Stimulated activated CD4-positive, alpha-beta T cell treated with anti-CD3 and anti-CD28 coated beads, TNF-alpha, amount 100 ng/mL, for 48 hours (primary cell): ENCODE data around the gene COMMD4.
A peak's percentile ranks its signal among the peaks of the same experiment; 100 is the strongest.
"Not testable (repeated sequence)": the region's sequence is repeated elsewhere in the genome, so short reads cannot be mapped to it uniquely, and the experiment has no call there.

Experiments used
- DNase-seq, 3 donors: peaks; one replicate each; pipeline ENCODE4 v3.0.0-alpha.2; 2020; ENCODE audit warnings: low read depth in 3 of 3

COMMD4 gene

GRCh38 chr15:75335705-75336355 is at the start of gene COMMD4:
Gene COMMD4, plus strand, starts transcription at chr15:75336063. Its CDS starts 27 bp downstream, at chr15:75336090.
- DNase-seq: peak; percentile 83 to 88 (median 86)

- DNase-seq: not testable (repeated sequence)
Measured at GRCh38 chr15:75293660-75294059, 42.2 kb upstream of the COMMD4 start.

GRCh38 chr15:75298541-75299310 is 37.1 kb upstream of the COMMD4 start:
- not testable (repeated sequence) for DNase-seq

GRCh38 chr15:75299311-75299688 is 36.6 kb upstream of the COMMD4 start:
- peak; percentile 29 to 32 (median 30) for DNase-seq

- DNase-seq: not testable (repeated sequence)
Measured at GRCh38 chr15:75300026-75300425, 35.8 kb upstream of the COMMD4 start.

GRCh38 chr15:75302318-75302717 is 33.5 kb upstream of the COMMD4 start:
- no peak for DNase-seq

GRCh38 chr15:75302753-75303152 is 33.1 kb upstream of the COMMD4 start:
- not testable (repeated sequence) for DNase-seq

GRCh38 chr15:75306188-75306587 is 29.7 kb upstream of the COMMD4 start:
- no peak for DNase-seq

GRCh38 chr15:75307778-75308390 is 28.0 kb upstream of the COMMD4 start:
- DNase-seq: peak in 1 of 3 donors; percentile 9

GRCh38 chr15:75309711-75310110 is 26.2 kb upstream of the COMMD4 start:
- no peak for DNase-seq

GRCh38 chr15:75312548-75312947 is 23.3 kb upstream of the COMMD4 start:
- DNase-seq: not testable (repeated sequence)

GRCh38 chr15:75313116-75313845 is 22.6 kb upstream of the COMMD4 start:
- no peak for DNase-seq

- DNase-seq: no peak
Measured at GRCh38 chr15:75314552-75315290, 21.1 kb upstream of the COMMD4 start.

- DNase-seq: not testable (repeated sequence)
Measured at GRCh38 chr15:75319231-75319897, 16.5 kb upstream of the COMMD4 start.

GRCh38 chr15:75321711-75322110 is 14.2 kb upstream of the COMMD4 start:
- no peak for DNase-seq

- DNase-seq: no peak
Measured at GRCh38 chr15:75325922-75326321, 9.9 kb upstream of the COMMD4 start.

GRCh38 chr15:75327005-75327404 is 8.9 kb upstream of the COMMD4 start:
- DNase-seq: no peak

- DNase-seq: no peak
Measured at GRCh38 chr15:75327491-75327890, 8.4 kb upstream of the COMMD4 start.

GRCh38 chr15:75328493-75329314 is 7.2 kb upstream of the COMMD4 start:
- no peak for DNase-seq

GRCh38 chr15:75329571-75329970 is 6.3 kb upstream of the COMMD4 start:
- no peak for DNase-seq
